ENCODE measurements around the gene CDAN1. TPM values are rescaled to one million over a fixed set of nuclear protein-coding genes. Genes with fewer than 3 reads are reported as not detected.

The CDAN1 gene
- total and polyA plus RNA-seq, 2 donors (not counting 3 experiments of a cell fraction or from before 2014, with no cell fraction given): 7.2 to 23.4 TPM

DNA sequence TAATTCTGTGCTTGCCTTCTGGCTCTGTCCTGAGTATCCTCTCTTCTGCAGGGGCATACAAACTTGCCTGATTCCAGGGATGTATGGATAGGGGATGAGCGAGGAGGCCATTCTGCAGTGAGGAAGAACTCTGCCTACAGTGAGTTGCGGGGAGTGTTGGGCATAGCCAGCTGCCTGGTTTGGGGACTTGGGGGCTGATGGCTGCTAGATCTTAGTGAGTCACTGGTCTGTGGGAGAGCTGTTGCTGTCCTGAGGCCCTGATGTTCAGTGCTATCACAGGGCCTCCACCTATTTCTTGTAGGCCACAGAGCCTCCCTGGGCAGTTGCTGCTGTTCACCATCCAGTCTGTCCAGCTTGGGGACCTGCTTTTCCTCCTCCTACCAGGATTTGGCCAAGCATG lies 20.3 kb downstream of the CDAN1 start:
- intact Hi-C loops (cut with micrococcal nuclease) (no loop called here), dilution Hi-C loops (cut with MboI; ENCODE audit: extremely low pct_ligation_motif_present, low sequenced_read_pairs) (no loop called here)
- H3K9me3 ChIP-seq (replicated peaks; ENCODE audit: control insufficient read depth, insufficient read depth, low read length): no peaks in the 10 kb centered on the region
- H3K36me3 ChIP-seq (ENCODE audit: control insufficient read depth in 2 of 2, extremely low read depth in 1 of 2, insufficient read depth in 2 of 2, low read length in 2 of 2): peaks cover 2 to 14% of the 10 kb centered on the region in 2 experiments
- no peaks in the 10 kb centered on the region for H3K4me1 ChIP-seq (ENCODE audit: control insufficient read depth, extremely low read depth, insufficient read depth, low read length)
- FAIRE-seq: no peak
- no peak overlapping the region for H3K4me2 ChIP-seq (ENCODE audit: insufficient read depth, low read length)
- H4K20me1 ChIP-seq (replicated peaks; ENCODE audit: control insufficient read depth, extremely low read depth, insufficient read depth, low read length): no peaks in the 10 kb centered on the region
- no peak overlapping the region for H3K9ac ChIP-seq (replicated peaks; ENCODE audit: extremely low read depth, insufficient read depth, low read length)
- no peaks in the 10 kb centered on the region for H3K79me2 ChIP-seq (ENCODE audit: control insufficient read depth, insufficient read depth, low read length)
- H3K27me3 ChIP-seq (ENCODE audit: control insufficient read depth in 2 of 2, insufficient read depth in 2 of 2, low read length in 2 of 2): no peaks in the 10 kb centered on the region
- no peaks in the 10 kb centered on the region for H3K9me1 ChIP-seq (replicated peaks; ENCODE audit: control insufficient read depth, extremely low read depth, insufficient read depth, low read length)
- CTCF ChIA-PET: interaction anchor here (0.9 to 3.7 kb wide), 4 partner anchors 10 to 569 kb away, joined by 4 to 17 read pairs (median 4); no protein-coding TSS in a partner anchor
- no peak for DNase-seq (ENCODE audit: low read depth, low spot score)
- H3K27ac ChIP-seq (ENCODE audit: insufficient read depth, low read depth, low read length): no peak overlapping the region
- TF ChIP-seq, protein P1, sequence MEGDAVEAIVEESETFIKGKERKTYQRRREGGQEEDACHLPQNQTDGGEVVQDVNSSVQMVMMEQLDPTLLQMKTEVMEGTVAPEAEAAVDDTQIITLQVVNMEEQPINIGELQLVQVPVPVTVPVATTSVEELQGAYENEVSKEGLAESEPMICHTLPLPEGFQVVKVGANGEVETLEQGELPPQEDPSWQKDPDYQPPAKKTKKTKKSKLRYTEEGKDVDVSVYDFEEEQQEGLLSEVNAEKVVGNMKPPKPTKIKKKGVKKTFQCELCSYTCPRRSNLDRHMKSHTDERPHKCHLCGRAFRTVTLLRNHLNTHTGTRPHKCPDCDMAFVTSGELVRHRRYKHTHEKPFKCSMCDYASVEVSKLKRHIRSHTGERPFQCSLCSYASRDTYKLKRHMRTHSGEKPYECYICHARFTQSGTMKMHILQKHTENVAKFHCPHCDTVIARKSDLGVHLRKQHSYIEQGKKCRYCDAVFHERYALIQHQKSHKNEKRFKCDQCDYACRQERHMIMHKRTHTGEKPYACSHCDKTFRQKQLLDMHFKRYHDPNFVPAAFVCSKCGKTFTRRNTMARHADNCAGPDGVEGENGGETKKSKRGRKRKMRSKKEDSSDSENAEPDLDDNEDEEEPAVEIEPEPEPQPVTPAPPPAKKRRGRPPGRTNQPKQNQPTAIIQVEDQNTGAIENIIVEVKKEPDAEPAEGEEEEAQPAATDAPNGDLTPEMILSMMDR (IDR thresholded peaks at IDR 0.05; ENCODE audit: extremely low read depth in 1 of 2, insufficient read depth in 1 of 2, low read depth in 1 of 2, low read length in 2 of 2): no peak
- TF ChIP-seq, protein P2, sequence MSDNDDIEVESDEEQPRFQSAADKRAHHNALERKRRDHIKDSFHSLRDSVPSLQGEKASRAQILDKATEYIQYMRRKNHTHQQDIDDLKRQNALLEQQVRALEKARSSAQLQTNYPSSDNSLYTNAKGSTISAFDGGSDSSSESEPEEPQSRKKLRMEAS (IDR thresholded peaks at IDR 0.05; ENCODE audit: insufficient read depth, insufficient read length): no peak
- TF ChIP-seq EZH2 (IDR thresholded peaks at IDR 0.05; ENCODE audit: borderline replicate concordance, low read depth, low read length, severe bottlenecking): no peak
- no peak overlapping the region for H3K4me3 ChIP-seq (replicated peaks in 1 of 3; ENCODE audit: insufficient read depth in 1 of 3, low read depth in 1 of 3, low read length in 3 of 3)
- no TSS peak for BruUV-seq (replicated peaks)
- POLR2A ChIA-PET: no interaction called here
- no peak overlapping the region for H2AFZ ChIP-seq (ENCODE audit: low read depth, low read length)

DNA sequence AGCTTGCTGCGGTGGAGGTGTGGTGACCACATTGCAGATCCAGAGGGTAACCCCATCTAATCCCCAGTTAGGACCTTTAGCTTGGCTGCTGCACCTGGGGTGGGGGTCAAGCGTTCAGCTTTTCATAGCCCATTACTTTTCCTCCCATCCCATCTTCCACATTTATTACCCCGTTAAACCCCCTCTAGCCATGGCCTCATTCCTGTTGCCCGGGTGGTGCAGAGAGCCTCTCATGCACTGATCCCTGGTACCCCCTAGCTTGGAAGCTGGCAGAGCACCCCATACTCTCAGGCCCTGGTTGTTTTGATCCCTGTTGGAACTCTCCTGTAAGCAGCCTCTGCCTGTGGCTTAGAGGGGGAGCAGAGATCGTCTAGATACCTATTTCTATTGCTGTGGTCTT lies 20.8 kb downstream of the CDAN1 start:
- FAIRE-seq (no peak), DNase-seq (ENCODE audit: low read depth, low spot score) (no peak)
- POLR2A ChIA-PET: no interaction called here

More for the DNA sequence above, 20.8 kb downstream of the CDAN1 start:
- H3K27me3 ChIP-seq (ENCODE audit: control insufficient read depth in 2 of 2, insufficient read depth in 2 of 2, low read length in 2 of 2): no peaks in the 10 kb centered on the region
- H3K9me1 ChIP-seq (replicated peaks; ENCODE audit: control insufficient read depth, extremely low read depth, insufficient read depth, low read length): no peaks in the 10 kb centered on the region
- H4K20me1 ChIP-seq (replicated peaks; ENCODE audit: control insufficient read depth, extremely low read depth, insufficient read depth, low read length): no peaks in the 10 kb centered on the region
- dilution Hi-C loops (cut with MboI; ENCODE audit: extremely low pct_ligation_motif_present, low sequenced_read_pairs) (no loop called here), intact Hi-C loops (cut with micrococcal nuclease) (no loop called here)
- peaks cover 2 to 14% of the 10 kb centered on the region in 2 experiments for H3K36me3 ChIP-seq (ENCODE audit: control insufficient read depth in 2 of 2, extremely low read depth in 1 of 2, insufficient read depth in 2 of 2, low read length in 2 of 2)
- H3K9me3 ChIP-seq (replicated peaks; ENCODE audit: control insufficient read depth, insufficient read depth, low read length): no peaks in the 10 kb centered on the region
- CTCF ChIA-PET: interaction anchor here (0.9 to 3.7 kb wide), 4 partner anchors 10 to 569 kb away, joined by 3 to 17 read pairs (median 4); no protein-coding TSS in a partner anchor
- TF ChIP-seq, protein P1 (IDR thresholded peaks at IDR 0.05; ENCODE audit: extremely low read depth in 1 of 2, insufficient read depth in 1 of 2, low read depth in 1 of 2, low read length in 2 of 2): no peak
- no peak for TF ChIP-seq JUN (IDR thresholded peaks at IDR 0.05; ENCODE audit: borderline replicate concordance, insufficient read depth, insufficient read length, low read depth)
- no peak for TF ChIP-seq MYC (IDR thresholded peaks at IDR 0.05; ENCODE audit: low read depth, low read length)
- TF ChIP-seq GATA2 (IDR thresholded peaks at IDR 0.05; ENCODE audit: insufficient read depth, insufficient read length, low read depth, low read length): no peak
- no peak for TF ChIP-seq EZH2 (IDR thresholded peaks at IDR 0.05; ENCODE audit: borderline replicate concordance, low read depth, low read length, severe bottlenecking)
- H3K9ac ChIP-seq (replicated peaks; ENCODE audit: extremely low read depth, insufficient read depth, low read length): no peak overlapping the region
- BruUV-seq (replicated peaks): no TSS peak
- no peak overlapping the region for H3K4me3 ChIP-seq (replicated peaks in 1 of 3; ENCODE audit: insufficient read depth in 1 of 3, low read depth in 1 of 3, low read length in 3 of 3)
- H3K79me2 ChIP-seq (ENCODE audit: control insufficient read depth, insufficient read depth, low read length): no peaks in the 10 kb centered on the region
- no peaks in the 10 kb centered on the region for H3K4me1 ChIP-seq (ENCODE audit: control insufficient read depth, extremely low read depth, insufficient read depth, low read length)
- H3K4me2 ChIP-seq (ENCODE audit: insufficient read depth, low read length): no peak overlapping the region
- H2AFZ ChIP-seq (ENCODE audit: low read depth, low read length): no peak overlapping the region
- H3K27ac ChIP-seq (ENCODE audit: insufficient read depth, low read depth, low read length): no peak overlapping the region
